GM23338 (cell line): ENCODE data around the gene USF2. TPM values are rescaled to one million over a fixed set of nuclear protein-coding genes. Genes with fewer than 3 reads are reported as not detected.

Experiments used
- CREB1 ChIP-seq: fragments of 250-450 bp; sonication (Bioruptor Pico); IDR thresholded peaks from 2 replicates; pipeline ENCODE4 v1.5.0; 2020; ENCODE audit warnings: low read depth, mild to moderate bottlenecking, moderate library complexity
- REST ChIP-seq: IDR thresholded peaks from one replicate; pipeline ENCODE4 v1.6.1; 2018; ENCODE audit warnings: antibody characterized with exemption; ENCODE audit not compliant: unreplicated experiment
- ZNF114 ChIP-seq: fragments of 250-450 bp; sonication (Bioruptor Pico); IDR thresholded peaks from 2 replicates; pipeline ENCODE4 v1.5.0; 2020; ENCODE audit warnings: mild to moderate bottlenecking, moderate library complexity
- ZNF331 ChIP-seq: fragments of 250-450 bp; sonication (Bioruptor Pico); IDR thresholded peaks from 2 replicates; pipeline ENCODE4 v1.5.0; 2020; ENCODE audit warnings: low read depth, mild to moderate bottlenecking, moderate library complexity
- polyA plus RNA-seq: library from polyadenylated mRNA; unstranded; fragments of >200 nt; fragmentation: Nextera tagmentation; extraction: Ambion mirVana; gene quantifications from 2 replicates; pipeline ENCODE4 v1.2.1, GENCODE V29; 2016
- total RNA-seq: library from RNA; depleted of rRNA; stranded (reverse); fragments of >200 nt; shearing (Covaris generic); gene quantifications from 2 replicates; pipeline ENCODE4 v1.2.3, GENCODE V29; 2014
- TF ChIP-seq, protein P1 (sequence below): fragments of 250-450 bp; sonication (Bioruptor Pico); IDR thresholded peaks from 2 replicates; pipeline ENCODE4 v1.5.0; 2020; ENCODE audit warnings: mild to moderate bottlenecking, moderate library complexity

The USF2 gene
- total and polyA plus RNA-seq, 2 experiments from 2014 or later, result 28.9 to 60.5 TPM

DNA sequence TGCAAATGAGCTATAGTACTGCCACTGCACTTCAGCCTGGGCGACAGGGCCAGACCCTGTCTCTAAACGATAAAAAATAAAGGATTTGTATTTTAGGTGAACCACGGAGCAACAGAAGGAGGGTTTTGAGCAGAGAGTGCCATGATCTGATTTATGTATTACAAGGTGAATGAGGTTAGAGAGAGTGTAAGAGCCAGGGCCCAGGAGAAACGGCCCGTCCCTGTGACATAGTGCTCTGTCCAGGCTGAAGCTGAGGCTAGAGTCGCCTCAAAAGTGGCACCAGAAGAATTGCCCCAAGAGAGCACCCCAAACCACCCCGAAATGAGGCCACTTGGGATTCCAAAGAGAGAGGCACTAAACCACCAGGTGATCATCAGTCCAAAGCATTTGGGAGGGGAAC, 40.1 kb downstream of the USF2 start (continued):
- TF ChIP-seq, protein P1, sequence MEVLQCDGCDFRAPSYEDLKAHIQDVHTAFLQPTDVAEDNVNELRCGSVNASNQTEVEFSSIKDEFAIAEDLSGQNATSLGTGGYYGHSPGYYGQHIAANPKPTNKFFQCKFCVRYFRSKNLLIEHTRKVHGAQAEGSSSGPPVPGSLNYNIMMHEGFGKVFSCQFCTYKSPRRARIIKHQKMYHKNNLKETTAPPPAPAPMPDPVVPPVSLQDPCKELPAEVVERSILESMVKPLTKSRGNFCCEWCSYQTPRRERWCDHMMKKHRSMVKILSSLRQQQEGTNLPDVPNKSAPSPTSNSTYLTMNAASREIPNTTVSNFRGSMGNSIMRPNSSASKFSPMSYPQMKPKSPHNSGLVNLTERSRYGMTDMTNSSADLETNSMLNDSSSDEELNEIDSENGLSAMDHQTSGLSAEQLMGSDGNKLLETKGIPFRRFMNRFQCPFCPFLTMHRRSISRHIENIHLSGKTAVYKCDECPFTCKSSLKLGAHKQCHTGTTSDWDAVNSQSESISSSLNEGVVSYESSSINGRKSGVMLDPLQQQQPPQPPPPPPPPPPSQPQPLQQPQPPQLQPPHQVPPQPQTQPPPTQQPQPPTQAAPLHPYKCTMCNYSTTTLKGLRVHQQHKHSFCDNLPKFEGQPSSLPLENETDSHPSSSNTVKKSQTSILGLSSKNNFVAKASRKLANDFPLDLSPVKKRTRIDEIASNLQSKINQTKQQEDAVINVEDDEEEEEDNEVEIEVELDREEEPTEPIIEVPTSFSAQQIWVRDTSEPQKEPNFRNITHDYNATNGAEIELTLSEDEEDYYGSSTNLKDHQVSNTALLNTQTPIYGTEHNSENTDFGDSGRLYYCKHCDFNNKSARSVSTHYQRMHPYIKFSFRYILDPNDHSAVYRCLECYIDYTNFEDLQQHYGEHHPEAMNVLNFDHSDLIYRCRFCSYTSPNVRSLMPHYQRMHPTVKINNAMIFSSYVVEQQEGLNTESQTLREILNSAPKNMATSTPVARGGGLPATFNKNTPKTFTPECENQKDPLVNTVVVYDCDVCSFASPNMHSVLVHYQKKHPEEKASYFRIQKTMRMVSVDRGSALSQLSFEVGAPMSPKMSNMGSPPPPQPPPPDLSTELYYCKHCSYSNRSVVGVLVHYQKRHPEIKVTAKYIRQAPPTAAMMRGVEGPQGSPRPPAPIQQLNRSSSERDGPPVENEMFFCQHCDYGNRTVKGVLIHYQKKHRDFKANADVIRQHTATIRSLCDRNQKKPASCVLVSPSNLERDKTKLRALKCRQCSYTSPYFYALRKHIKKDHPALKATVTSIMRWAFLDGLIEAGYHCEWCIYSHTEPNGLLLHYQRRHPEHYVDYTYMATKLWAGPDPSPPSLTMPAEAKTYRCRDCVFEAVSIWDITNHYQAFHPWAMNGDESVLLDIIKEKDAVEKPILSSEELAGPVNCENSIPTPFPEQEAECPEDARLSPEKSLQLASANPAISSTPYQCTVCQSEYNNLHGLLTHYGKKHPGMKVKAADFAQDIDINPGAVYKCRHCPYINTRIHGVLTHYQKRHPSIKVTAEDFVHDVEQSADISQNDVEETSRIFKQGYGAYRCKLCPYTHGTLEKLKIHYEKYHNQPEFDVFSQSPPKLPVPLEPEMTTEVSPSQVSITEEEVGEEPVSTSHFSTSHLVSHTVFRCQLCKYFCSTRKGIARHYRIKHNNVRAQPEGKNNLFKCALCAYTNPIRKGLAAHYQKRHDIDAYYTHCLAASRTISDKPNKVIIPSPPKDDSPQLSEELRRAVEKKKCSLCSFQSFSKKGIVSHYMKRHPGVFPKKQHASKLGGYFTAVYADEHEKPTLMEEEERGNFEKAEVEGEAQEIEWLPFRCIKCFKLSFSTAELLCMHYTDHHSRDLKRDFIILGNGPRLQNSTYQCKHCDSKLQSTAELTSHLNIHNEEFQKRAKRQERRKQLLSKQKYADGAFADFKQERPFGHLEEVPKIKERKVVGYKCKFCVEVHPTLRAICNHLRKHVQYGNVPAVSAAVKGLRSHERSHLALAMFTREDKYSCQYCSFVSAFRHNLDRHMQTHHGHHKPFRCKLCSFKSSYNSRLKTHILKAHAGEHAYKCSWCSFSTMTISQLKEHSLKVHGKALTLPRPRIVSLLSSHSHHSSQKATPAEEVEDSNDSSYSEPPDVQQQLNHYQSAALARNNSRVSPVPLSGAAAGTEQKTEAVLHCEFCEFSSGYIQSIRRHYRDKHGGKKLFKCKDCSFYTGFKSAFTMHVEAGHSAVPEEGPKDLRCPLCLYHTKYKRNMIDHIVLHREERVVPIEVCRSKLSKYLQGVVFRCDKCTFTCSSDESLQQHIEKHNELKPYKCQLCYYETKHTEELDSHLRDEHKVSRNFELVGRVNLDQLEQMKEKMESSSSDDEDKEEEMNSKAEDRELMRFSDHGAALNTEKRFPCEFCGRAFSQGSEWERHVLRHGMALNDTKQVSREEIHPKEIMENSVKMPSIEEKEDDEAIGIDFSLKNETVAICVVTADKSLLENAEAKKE, result no peak
- TF ChIP-seq ZNF331 (CRISPR knock-in tag), result no peak
- no peak for TF ChIP-seq REST
- TF ChIP-seq CREB1, result no peak
- TF ChIP-seq ZNF114 (CRISPR knock-in tag), result no peak
